Measurements from ENCODE around the gene NTN3.

Gene NTN3

DNA sequence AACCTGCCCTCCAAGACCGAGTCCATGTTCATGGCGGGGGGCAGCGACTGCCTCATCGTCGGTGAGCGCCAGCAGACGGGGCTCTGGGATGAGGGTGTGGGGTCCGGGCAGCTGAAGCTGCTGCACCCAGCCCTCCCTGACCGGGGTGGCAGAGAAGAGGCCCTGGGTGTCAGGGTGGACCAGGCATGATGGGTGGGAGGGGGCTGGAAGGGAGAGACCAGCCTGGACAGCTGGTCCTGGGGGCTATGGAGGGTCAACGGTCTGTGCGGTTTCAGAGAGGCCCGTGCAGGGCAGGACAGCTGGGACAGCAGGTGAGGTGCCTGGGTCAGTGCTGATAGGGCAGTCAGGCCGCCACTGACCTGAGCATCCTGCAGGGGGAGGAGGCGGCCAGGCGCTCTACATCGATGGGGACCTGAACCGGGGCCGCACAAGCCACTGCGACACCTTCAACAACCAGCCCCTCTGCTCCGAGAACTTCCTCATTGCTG is 29.4 kb downstream of the NTN3 start:
- no peak overlapping the region for H3K27ac ChIP-seq (ENCODE audit: low read depth, low read length)
- H3K9me2 ChIP-seq (replicated peaks; ENCODE audit: control insufficient read depth, low read length), result no peaks in the 10 kb centered on the region
- peaks cover 9% of the 10 kb centered on the region for H3F3A ChIP-seq (ENCODE audit: control insufficient read depth, insufficient read depth)
- no peak overlapping the region for H3K4me3 ChIP-seq (ENCODE audit: low read length)
- peaks cover 17% of the 10 kb centered on the region for H3K79me2 ChIP-seq (ENCODE audit: control insufficient read depth, low read length)
- H3K27me3 ChIP-seq (ENCODE audit: control insufficient read depth, low read length), result no peaks in the 10 kb centered on the region
- H3K4me1 ChIP-seq (ENCODE audit: control insufficient read depth, low read length), result peaks cover 45% of the 10 kb centered on the region
- H3K36me3 ChIP-seq (ENCODE audit: control insufficient read depth, low read length), result peaks cover 43% of the 10 kb centered on the region
- TF ChIP-seq, protein P1, sequence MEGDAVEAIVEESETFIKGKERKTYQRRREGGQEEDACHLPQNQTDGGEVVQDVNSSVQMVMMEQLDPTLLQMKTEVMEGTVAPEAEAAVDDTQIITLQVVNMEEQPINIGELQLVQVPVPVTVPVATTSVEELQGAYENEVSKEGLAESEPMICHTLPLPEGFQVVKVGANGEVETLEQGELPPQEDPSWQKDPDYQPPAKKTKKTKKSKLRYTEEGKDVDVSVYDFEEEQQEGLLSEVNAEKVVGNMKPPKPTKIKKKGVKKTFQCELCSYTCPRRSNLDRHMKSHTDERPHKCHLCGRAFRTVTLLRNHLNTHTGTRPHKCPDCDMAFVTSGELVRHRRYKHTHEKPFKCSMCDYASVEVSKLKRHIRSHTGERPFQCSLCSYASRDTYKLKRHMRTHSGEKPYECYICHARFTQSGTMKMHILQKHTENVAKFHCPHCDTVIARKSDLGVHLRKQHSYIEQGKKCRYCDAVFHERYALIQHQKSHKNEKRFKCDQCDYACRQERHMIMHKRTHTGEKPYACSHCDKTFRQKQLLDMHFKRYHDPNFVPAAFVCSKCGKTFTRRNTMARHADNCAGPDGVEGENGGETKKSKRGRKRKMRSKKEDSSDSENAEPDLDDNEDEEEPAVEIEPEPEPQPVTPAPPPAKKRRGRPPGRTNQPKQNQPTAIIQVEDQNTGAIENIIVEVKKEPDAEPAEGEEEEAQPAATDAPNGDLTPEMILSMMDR (IDR thresholded peaks at IDR 0.05; ENCODE audit: low read depth, low read length, poor library complexity, severe bottlenecking), result no peak
- TF ChIP-seq EZH2phosphoT487 (IDR thresholded peaks at IDR 0.05; ENCODE audit: borderline replicate concordance, low read length), result no peak
- H3K4me2 ChIP-seq (ENCODE audit: low read length), result no peak overlapping the region; the same call in 1 of the 2 replicates
- no peaks in the 10 kb centered on the region for H3K9me3 ChIP-seq (ENCODE audit: control insufficient read depth, insufficient read depth, low read length)
- H4K20me1 ChIP-seq (ENCODE audit: control insufficient read depth, insufficient read depth, low read depth, low read length), result 0 out of 2 replicates have a peak, but pooled peaks cover 7% of the 10 kb centered on the region

DNA sequence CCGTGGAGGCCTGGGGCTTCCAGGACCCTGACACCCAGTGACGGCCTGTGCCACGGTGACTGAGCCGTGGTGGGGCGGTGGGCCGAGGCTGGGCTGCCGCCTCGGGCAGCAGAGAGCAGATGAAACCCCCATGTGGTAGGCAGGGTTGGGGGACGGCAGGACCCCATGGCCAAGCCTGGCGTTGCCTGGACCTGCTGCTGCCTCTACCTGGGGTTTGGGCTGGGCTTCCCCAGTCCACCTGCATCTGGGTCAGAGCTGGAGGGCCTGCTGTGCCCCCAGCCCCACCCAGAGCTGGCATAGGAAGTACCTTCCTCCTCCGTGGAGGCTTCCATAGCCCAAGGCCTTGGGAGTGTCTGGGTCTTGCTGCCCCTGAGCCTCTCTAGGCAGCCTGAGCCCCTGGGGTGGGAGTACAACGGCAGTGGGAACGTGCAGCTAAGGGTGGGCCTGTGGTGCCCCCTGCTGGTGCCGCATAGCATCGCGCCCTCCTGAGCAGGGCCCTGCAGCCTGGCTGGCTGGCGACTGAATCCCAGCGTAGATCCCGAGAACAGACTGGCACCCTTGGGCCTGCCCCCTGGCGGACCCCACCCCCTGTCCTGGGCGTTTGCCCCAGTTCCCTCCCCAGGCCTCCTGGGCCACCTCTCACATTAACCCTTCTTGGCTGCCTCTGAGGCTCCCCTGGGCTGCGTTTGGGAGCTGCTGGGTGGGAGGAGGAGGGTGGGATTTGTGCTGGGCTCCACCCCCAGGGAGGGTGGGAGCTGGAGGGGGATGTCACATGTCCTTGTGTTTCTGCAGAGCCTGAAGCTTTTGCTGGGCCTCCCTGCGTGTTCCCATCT is 30.0 kb downstream of the NTN3 start:
- H3K79me2 ChIP-seq (ENCODE audit: control insufficient read depth, low read length), result peaks cover 17% of the 10 kb centered on the region
- peaks cover 9% of the 10 kb centered on the region for H3F3A ChIP-seq (ENCODE audit: control insufficient read depth, insufficient read depth)
- H3K9me2 ChIP-seq (replicated peaks; ENCODE audit: control insufficient read depth, low read length), result no peaks in the 10 kb centered on the region
- H3K4me2 ChIP-seq (ENCODE audit: low read length), result peak overlapping the region; percentile 64
- H3K36me3 ChIP-seq (ENCODE audit: control insufficient read depth, low read length), result peaks cover 39% of the 10 kb centered on the region
- peaks cover 51% of the 10 kb centered on the region for H3K4me1 ChIP-seq (ENCODE audit: control insufficient read depth, low read length)
- H3K27me3 ChIP-seq (ENCODE audit: control insufficient read depth, low read length), result no peaks in the 10 kb centered on the region
- H3K4me3 ChIP-seq (ENCODE audit: low read length), result peak overlapping the region; percentile 61
- peak overlapping the region; percentile 92 for H3K27ac ChIP-seq (ENCODE audit: low read depth, low read length)
- no peaks in the 10 kb centered on the region for H3K9me3 ChIP-seq (ENCODE audit: control insufficient read depth, insufficient read depth, low read length)
- 0 out of 2 replicates have a peak, but pooled peaks cover 7% of the 10 kb centered on the region for H4K20me1 ChIP-seq (ENCODE audit: control insufficient read depth, insufficient read depth, low read depth, low read length)
- TF ChIP-seq EZH2phosphoT487 (IDR thresholded peaks at IDR 0.05; ENCODE audit: borderline replicate concordance, low read length), result no peak
- TF ChIP-seq, protein P1 (IDR thresholded peaks at IDR 0.05; ENCODE audit: low read depth, low read length, poor library complexity, severe bottlenecking), result peak; percentile 98

DNA sequence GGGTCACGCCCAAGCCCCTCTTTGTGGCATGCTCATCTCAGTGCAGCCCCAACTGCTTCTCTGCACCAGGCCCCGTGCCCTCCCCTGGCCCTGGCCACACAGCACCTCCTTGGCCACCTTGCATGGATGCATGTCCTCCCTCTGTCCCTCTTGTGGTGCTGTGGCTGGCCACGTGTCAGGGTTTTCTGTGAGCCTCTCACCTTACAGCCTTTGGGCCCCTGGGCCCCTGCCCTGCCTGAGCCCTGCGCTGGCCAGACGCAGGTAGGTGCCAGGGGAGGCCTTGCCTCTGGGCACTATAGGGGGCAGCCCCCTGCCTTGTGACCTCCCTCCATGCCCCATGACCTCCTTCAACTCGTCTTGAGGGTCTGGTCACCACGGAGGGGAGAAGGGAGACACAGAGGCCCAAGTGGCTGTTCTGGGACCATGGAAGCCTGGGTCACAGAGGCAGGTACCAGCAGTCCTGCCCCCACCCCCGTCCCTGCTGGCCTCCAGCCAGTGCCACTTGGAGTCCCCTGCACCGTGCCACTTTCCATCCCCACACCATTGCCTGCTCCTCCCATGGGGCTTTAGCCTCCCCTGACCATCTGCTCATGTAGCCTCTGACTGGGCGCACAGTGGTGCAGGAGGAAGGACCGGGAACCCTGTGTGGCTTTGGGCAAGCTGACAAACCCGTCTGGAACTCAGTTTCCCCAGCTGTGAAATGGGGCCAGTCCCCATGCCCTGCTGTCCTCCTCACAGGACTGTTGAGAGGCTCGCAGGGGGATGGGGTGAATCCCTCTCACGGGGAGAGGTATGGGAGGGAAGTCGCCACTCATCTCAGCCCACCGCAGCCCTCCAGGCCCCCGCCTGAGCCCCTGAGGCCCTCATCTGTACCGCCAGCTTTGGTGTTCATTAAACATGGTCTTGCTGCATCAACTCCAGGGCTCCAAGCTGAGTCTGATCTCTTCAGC is 31.1 kb downstream of the NTN3 start:
- peaks cover 10% of the 10 kb centered on the region for H3F3A ChIP-seq (ENCODE audit: control insufficient read depth, insufficient read depth)
- 0 out of 2 replicates have a peak, but pooled peaks cover 7% of the 10 kb centered on the region for H4K20me1 ChIP-seq (ENCODE audit: control insufficient read depth, insufficient read depth, low read depth, low read length)
- H3K79me2 ChIP-seq (ENCODE audit: control insufficient read depth, low read length), result peaks cover 17% of the 10 kb centered on the region
- no peaks in the 10 kb centered on the region for H3K9me3 ChIP-seq (ENCODE audit: control insufficient read depth, insufficient read depth, low read length)
- TF ChIP-seq, protein P1 (IDR thresholded peaks at IDR 0.05; ENCODE audit: low read depth, low read length, poor library complexity, severe bottlenecking), result no peak
- no peak for TF ChIP-seq EZH2phosphoT487 (IDR thresholded peaks at IDR 0.05; ENCODE audit: borderline replicate concordance, low read length)
- no peaks in the 10 kb centered on the region for H3K27me3 ChIP-seq (ENCODE audit: control insufficient read depth, low read length)
- H3K4me1 ChIP-seq (ENCODE audit: control insufficient read depth, low read length), result peaks cover 62% of the 10 kb centered on the region
- peaks cover 31% of the 10 kb centered on the region for H3K36me3 ChIP-seq (ENCODE audit: control insufficient read depth, low read length)
- no peaks in the 10 kb centered on the region for H3K9me2 ChIP-seq (replicated peaks; ENCODE audit: control insufficient read depth, low read length)
- peak overlapping the region; percentile 61 for H3K4me3 ChIP-seq (ENCODE audit: low read length)
- H3K27ac ChIP-seq (ENCODE audit: low read depth, low read length), result peak overlapping the region; percentile 92
- peak overlapping the region; percentile 64 for H3K4me2 ChIP-seq (ENCODE audit: low read length)
